Heart left ventricle (tissue), 16 donors: Measurements from ENCODE around the gene TSPY2. TPM values are rescaled to one million over a fixed set of nuclear protein-coding genes. Genes with fewer than 3 reads are reported as not detected.
"Not testable (repeated sequence)": the region's sequence is repeated elsewhere in the genome, so short reads cannot be mapped to it uniquely, and the experiment has no call there.

Source experiments
- ATAC-seq, 4 donors: fragments of 200-7000 bp; cut with Tn5 transposase; one replicate each; pipeline ENCODE4 v1.9.1; 2020 to 2022; ENCODE audit warnings: moderate library complexity in 4 of 4, mild to moderate bottlenecking in 3 of 4, moderate number of reproducible peaks in 1 of 4
- DNase-seq, 5 donors: peaks; one replicate each; pipeline ENCODE4 v3.0.0-alpha.2; 2020
- H3K27ac ChIP-seq, 12 donors: fragments of 200-600 bp; sonication (generic) in 4 of 12; one replicate each; pipeline versions ENCODE4 v1.5.0 to v1.8.0; 2016 to 2022; ENCODE audit warnings: mild to moderate bottlenecking in 2 of 12
- H3K27me3 ChIP-seq, 9 donors: fragments of 200-600 bp; sonication (generic) in 2 of 9; one replicate each; pipeline versions ENCODE4 v1.5.1 to v1.8.0; 2016 to 2022; ENCODE audit warnings: mild to moderate bottlenecking in 3 of 9
- H3K36me3 ChIP-seq, 9 donors: fragments of 200-600 bp; sonication (generic) in 2 of 9; one replicate each; pipeline versions ENCODE4 v1.5.0 to v1.8.0; 2018 to 2022; ENCODE audit warnings: mild to moderate bottlenecking in 2 of 9
- H3K4me1 ChIP-seq, 12 donors: fragments of 200-600 bp; sonication (generic) in 4 of 12; one replicate each; pipeline versions ENCODE4 v1.5.0 to v1.8.0; 2016 to 2022; ENCODE audit warnings: mild to moderate bottlenecking in 3 of 12
- H3K4me3 ChIP-seq, 12 donors: fragments of 200-600 bp; sonication (generic) in 4 of 12; one replicate each; pipeline versions ENCODE4 v1.5.0 to v1.8.0; 2017 to 2022; ENCODE audit warnings: mild to moderate bottlenecking in 9 of 12, moderate library complexity in 4 of 12
- H3K9me3 ChIP-seq, 12 donors: fragments of 200-600 bp; sonication (generic) in 4 of 12; one replicate each; pipeline versions ENCODE4 v1.5.0 to v1.8.0; 2016 to 2022; ENCODE audit warnings: mild to moderate bottlenecking in 1 of 12
- WGBS, 4 donors: extraction: QIAGEN DNeasy Blood & Tissue Kit in 2 of 4; methylation state at CpG; one replicate each; pipeline versions ENCODE4 v1.1.5 to v1.1.7; 2013 to 2018; 5-methylcytosine and 5-hydroxymethylcytosine counted together
- intact Hi-C, 10 donors: fragments of 100-400 bp; cut with DNase I; formaldehyde crosslinking; loops; one replicate each; pipeline versions ENCODE4 v1.11.1 to v1.14.2; 2022
- long read RNA-seq, 3 donors: library from polyadenylated mRNA; unstranded; transcript quantifications; one replicate each; pipeline ENCODE4 v2.0.0, GENCODE V29; 2020 to 2021
- polyA plus RNA-seq, 2 donors: library from polyadenylated mRNA; stranded (reverse); fragments of 200-250 nt; gene quantifications; one replicate each; pipeline ENCODE4 v1.2.3, GENCODE V29; 2013
- total RNA-seq, 9 donors: library from RNA; depleted of rRNA in 2 of 9; stranded (reverse); fragments of >200 nt in 2 of 9; fragmentation: NEBNext Ultra II Directional in 3 of 9; extraction: Animal tissue kit (Norgen Biotek cat#: 25700) in 3 of 9; gene quantifications; one replicate each; pipeline versions ENCODE4 v1.1.0 to v1.2.4, GENCODE V29; 2016 to 2023
- donor health status: ischemic (EF 13 %, LVEDD 7.1; RV severe dilation, severe dysfunction).
- donor health status: healthy with polysubstance abuse.
- donor health status: DM: no; HTN: yes; CAD: no.
- donor health status: DM: no; HTN: no; CAD: no.
- donor health status: ischemic (EF 25% LVEDD 6.9; RV normal size, moderate dysfunction).
- donor health status: ischemic (EF 25% LVEDD 5.7; RV mildly dilated, moderate dysfunction).
- donor health status: healthy.
- donor health status: DM: yes; HTN: yes; CAD: no.
- donor health status: ischemic (EF 35%, LVEDD 5.7; RV mildly dilated, moderate dysfunction).
- donor health status: nonischemic (EF 11% LVEDD 7.7; RV severe dilation, severe dysfunction).
- donor health status: DM: yes; HTN: yes; CAD: no.
- donor health status: PGD.
- donor health status: ischemic (EF 29% LVEDD 5.4; RV normal size, mild dysfunction).
- donor health status: nonischemic (EF 23%, LVEDD 6.1; RV moderate dilation, normal function).

TSPY2 gene, protein sequence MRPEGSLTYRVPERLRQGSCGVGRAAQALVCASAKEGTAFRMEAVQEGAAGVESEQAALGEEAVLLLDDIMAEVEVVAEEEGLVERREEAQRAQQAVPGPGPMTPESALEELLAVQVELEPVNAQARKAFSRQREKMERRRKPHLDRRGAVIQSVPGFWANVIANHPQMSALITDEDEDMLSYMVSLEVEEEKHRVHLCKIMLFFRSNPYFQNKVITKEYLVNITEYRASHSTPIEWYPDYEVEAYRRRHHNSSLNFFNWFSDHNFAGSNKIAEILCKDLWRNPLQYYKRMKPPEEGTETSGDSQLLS
- total RNA-seq (not detected), polyA plus RNA-seq (not detected)
- long read RNA-seq, donor 1, result 0 reads
- long read RNA-seq, donor 2, result 0 reads
- long read RNA-seq, donor 3, result 0 reads

DNA sequence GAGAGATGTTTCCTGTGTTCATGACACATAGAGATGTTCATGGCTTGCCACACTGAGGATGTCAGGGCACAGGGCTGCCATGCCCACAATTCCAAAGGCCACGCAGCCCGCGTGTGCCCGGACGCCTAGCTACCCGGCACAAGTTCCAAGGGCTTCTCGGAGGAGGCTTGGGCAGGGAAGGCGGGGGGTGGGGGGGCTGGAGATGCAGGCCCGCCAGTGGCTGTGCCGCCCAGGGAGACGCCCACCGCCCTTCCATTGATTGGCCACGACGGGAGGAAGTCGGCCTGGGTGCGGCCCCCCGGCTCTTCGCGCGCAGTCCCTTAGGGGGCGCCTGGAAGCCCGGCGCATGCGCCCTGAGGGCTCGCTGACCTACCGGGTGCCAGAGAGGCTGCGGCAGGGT is at the start of gene TSPY2:
Gene TSPY2 (plus strand): TSS at position 301 of the 400 bp plus-strand sequence. CDS start 46 bp downstream, at position 347.
- H3K36me3 ChIP-seq, H3K4me3 ChIP-seq, ATAC-seq, intact Hi-C loops, H3K27ac ChIP-seq, H3K9me3 ChIP-seq, DNase-seq, H3K27me3 ChIP-seq, H3K4me1 ChIP-seq: not testable (repeated sequence)
- WGBS, 4 donors, result 82 to 93% methylated on average over 13 to 15 of the region's 27 CpGs; no CpG with 5 or more reads in 2 of the 4 donors

DNA sequence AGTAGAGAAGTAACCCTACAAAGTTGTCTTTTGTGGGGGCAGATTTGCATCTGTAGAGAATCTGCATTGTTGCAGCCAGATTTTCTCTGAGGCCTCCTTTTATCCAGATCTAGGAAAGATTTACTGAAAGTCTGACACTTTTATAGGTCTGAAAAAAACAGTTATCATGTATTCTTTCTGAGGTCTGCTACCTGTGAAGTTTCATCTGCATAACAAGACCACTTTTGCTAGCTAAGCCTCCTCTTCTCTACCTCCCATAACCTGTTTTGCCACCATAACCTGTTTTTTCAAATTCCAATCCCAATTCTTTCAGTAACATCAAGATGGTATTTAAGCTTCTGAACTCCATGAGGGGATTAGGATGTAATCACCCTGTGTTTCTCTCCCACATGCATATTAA is 36.5 kb upstream of the TSPY2 start:
- H3K27ac ChIP-seq, H3K27me3 ChIP-seq, intact Hi-C loops, H3K36me3 ChIP-seq, H3K9me3 ChIP-seq, DNase-seq, H3K4me1 ChIP-seq, ATAC-seq, H3K4me3 ChIP-seq: not testable (repeated sequence)

GRCh38 chrY:6217045-6217444 is 29.0 kb upstream of the TSPY2 start:
- H3K4me1 ChIP-seq, H3K27me3 ChIP-seq, intact Hi-C loops, H3K36me3 ChIP-seq, DNase-seq, ATAC-seq, H3K4me3 ChIP-seq, H3K9me3 ChIP-seq, H3K27ac ChIP-seq: not testable (repeated sequence)
- whole genome bisulfite sequencing, 4 donors, result 7 to 15% methylated on average over 1 of the region's 1 CpG; no CpG with 5 or more reads in 2 of the 4 donors

DNA sequence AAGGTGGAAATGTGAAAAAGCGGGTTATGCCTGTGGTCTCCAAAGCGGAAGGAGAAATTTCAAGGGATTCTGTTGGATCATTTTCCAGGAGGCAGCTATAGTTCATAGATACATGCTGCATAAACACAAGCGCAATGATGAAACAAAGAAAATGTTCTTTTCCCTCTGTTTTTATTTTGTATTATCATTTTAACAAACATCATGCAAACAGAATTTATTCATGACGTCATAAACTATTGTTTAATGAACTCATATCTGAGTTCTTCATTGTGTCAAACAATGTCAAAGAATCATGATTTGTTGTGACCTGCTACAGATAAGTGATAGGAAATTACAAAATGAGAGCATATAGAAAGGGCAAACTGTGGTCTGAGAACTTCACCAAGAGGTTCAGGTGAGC is 23.8 kb downstream of the TSPY2 start:
- WGBS, 4 donors, result 56 to 62% methylated on average over 2 of the region's 4 CpGs; no CpG with 5 or more reads in 2 of the 4 donors
- H3K27me3 ChIP-seq, intact Hi-C loops, H3K4me1 ChIP-seq, H3K36me3 ChIP-seq, H3K9me3 ChIP-seq, H3K27ac ChIP-seq, H3K4me3 ChIP-seq, DNase-seq, ATAC-seq: not testable (repeated sequence)
